Measurements from ENCODE around the gene VCAN. TPM values are rescaled to one million over a fixed set of nuclear protein-coding genes. Genes with fewer than 3 reads are reported as not detected.

Gene VCAN
- total and polyA plus RNA-seq, 4 donors, result 0.97 to 15.6 (median 4.8) TPM

- DNase-seq (ENCODE audit: low spot score), result no peak
- no peak overlapping the region for H3K9ac ChIP-seq (ENCODE audit: low read depth in 1 of 2, low read length in 2 of 2)
- H3K4me1 ChIP-seq (ENCODE audit: control insufficient read depth in 4 of 4, insufficient read depth in 4 of 4, low read length in 3 of 4), result no peaks in the 10 kb centered on the region
- no peak overlapping the region for H3K27ac ChIP-seq (ENCODE audit: low read depth in 1 of 2, low read length in 2 of 2)
- TF ChIP-seq ZBTB33 (IDR thresholded peaks at IDR 0.05), result no peak
- TF ChIP-seq HNF4G (IDR thresholded peaks at IDR 0.05), result no peak
- no peak for TF ChIP-seq YY1 (IDR thresholded peaks at IDR 0.05)
- no peak for TF ChIP-seq NR2F2 (IDR thresholded peaks at IDR 0.05)
- TF ChIP-seq GABPA (IDR thresholded peaks at IDR 0.05 in 1 of 2, conservative IDR thresholded peaks at IDR 0.05 in 1 of 2), result no peak
- no peak for TF ChIP-seq FOXA1 (IDR thresholded peaks at IDR 0.05)
- no peak for TF ChIP-seq EGR1 (IDR thresholded peaks at IDR 0.05; ENCODE audit: low read depth in 2 of 2)
- no peak for TF ChIP-seq RXRA (IDR thresholded peaks at IDR 0.05)
- TF ChIP-seq CTCF (IDR thresholded peaks at IDR 0.05; ENCODE audit: low read depth, low read length, missing input control), result no peak
- no peak for TF ChIP-seq FOXA2 (IDR thresholded peaks at IDR 0.05)
- TF ChIP-seq TAF1 (conservative IDR thresholded peaks at IDR 0.05), result no peak
- no peak for TF ChIP-seq MAX (IDR thresholded peaks at IDR 0.05)
- no peak for TF ChIP-seq ATF3 (IDR thresholded peaks at IDR 0.05)
- TF ChIP-seq HNF4A (conservative IDR thresholded peaks at IDR 0.05), result no peak
- no peak for TF ChIP-seq SP1 (IDR thresholded peaks at IDR 0.05)
- H3K36me3 ChIP-seq (ENCODE audit: control insufficient read depth in 4 of 4, insufficient read depth in 3 of 4, low read depth in 1 of 4, low read length in 3 of 4), result no peaks in the 10 kb centered on the region
- H3K4me3 ChIP-seq (ENCODE audit: low read depth in 1 of 3, low read length in 3 of 3), result no peak overlapping the region
- H3K27me3 ChIP-seq (ENCODE audit: control insufficient read depth in 4 of 4, insufficient read depth in 4 of 4, low read length in 3 of 4), result no peaks in the 10 kb centered on the region
- H3K9me3 ChIP-seq (ENCODE audit: control insufficient read depth in 4 of 4, low read length in 3 of 4), result no peaks in the 10 kb centered on the region
- WGBS, result 74% methylated on average over 1 of the region's 1 CpG
Observed at GRCh38 chr5:83492331-83492730, 20.8 kb downstream of the VCAN start.

- Histone ChIP-seq H3K27ac (ENCODE audit: low read depth in 1 of 2, low read length in 2 of 2) (no peak overlapping the region), H3K4me3 (ENCODE audit: low read depth in 1 of 3, low read length in 3 of 3) (no peak overlapping the region), H3K9ac (ENCODE audit: low read depth in 1 of 2, low read length in 2 of 2) (no peak overlapping the region), H3K9me3 (ENCODE audit: control insufficient read depth in 4 of 4, low read length in 3 of 4) (no peaks in the 10 kb centered on the region), H3K27me3 (ENCODE audit: control insufficient read depth in 4 of 4, insufficient read depth in 4 of 4, low read length in 3 of 4) (no peaks in the 10 kb centered on the region), H3K4me1 (ENCODE audit: control insufficient read depth in 4 of 4, insufficient read depth in 4 of 4, low read length in 3 of 4) (no peaks in the 10 kb centered on the region), H3K36me3 (ENCODE audit: control insufficient read depth in 4 of 4, insufficient read depth in 3 of 4, low read depth in 1 of 4, low read length in 3 of 4) (no peaks in the 10 kb centered on the region)
- DNase-seq (ENCODE audit: low spot score), result no peak
- WGBS, result 68% methylated on average over 7 of the region's 7 CpGs
- TF ChIP-seq HNF4A (conservative IDR thresholded peaks at IDR 0.05), result no peak
- no peak for TF ChIP-seq ZBTB33 (IDR thresholded peaks at IDR 0.05)
- no peak for TF ChIP-seq MAX (IDR thresholded peaks at IDR 0.05)
- no peak for TF ChIP-seq CTCF (IDR thresholded peaks at IDR 0.05; ENCODE audit: low read depth, low read length, missing input control)
- no peak for TF ChIP-seq SP1 (IDR thresholded peaks at IDR 0.05)
- TF ChIP-seq RAD21 (IDR thresholded peaks at IDR 0.05), result no peak
- no peak for TF ChIP-seq HNF4G (IDR thresholded peaks at IDR 0.05)
- no peak for TF ChIP-seq YY1 (IDR thresholded peaks at IDR 0.05)
- no peak for TF ChIP-seq RXRA (IDR thresholded peaks at IDR 0.05)
- no peak for TF ChIP-seq JUND (IDR thresholded peaks at IDR 0.05)
- no peak for TF ChIP-seq REST (IDR thresholded peaks at IDR 0.05)
Observed at GRCh38 chr5:83493644-83494043, 22.1 kb downstream of the VCAN start.

Data from liver (tissue), 9 donors.